ENCODE data around the gene TMBIM1. TPM values are rescaled to one million over a fixed set of nuclear protein-coding genes. Genes with fewer than 3 reads are reported as not detected.

TMBIM1 gene
- polyA plus RNA-seq, 6 donors from 2014 or later: 72.6 to 137 (median 108) TPM

GRCh38 chr2:218270721-218271486 lies 21.4 kb downstream of the TMBIM1 start:
- Mint-ChIP-seq H3K4me1 (peaks cover 65 to 79% (median 77%) of the 10 kb centered on the region in 3 donors), H3K36me3 (peaks cover 4 to 6% of the 10 kb centered on the region in 2 donors)

GRCh38 chr2:218269900-218270720 lies 22.2 kb downstream of the TMBIM1 start, which contains the start of the genes AAMP and PNKD:
Gene AAMP (minus strand): TSS chr2:218270137. CDS start chr2:218270086, 51 bp downstream.
Gene PNKD (plus strand): TSS chr2:218270519. CDS start chr2:218270536, 17 bp downstream.
- Mint-ChIP-seq H3K27ac (peak within 1 kb of the TSS; percentile 91 to 98 (median 96)), H3K36me3 (peaks cover 6 to 8% of the 10 kb centered on the region in 2 donors)

More at GRCh38 chr2:218270721-218271486, 21.4 kb downstream of the TMBIM1 start:
- Mint-ChIP-seq H3K27me3 (no peaks in the 10 kb centered on the region), H3K9me3 (no peaks in the 10 kb centered on the region), H3K27ac (peak overlapping the region in 4 of 6 donors; percentile 94 to 98 (median 96)), H3K4me3 (peak overlapping the region; percentile 90 to 99 (median 96))
- ATAC-seq (ENCODE audit: low read depth in 2 of 2) (no peak), DNase-seq (no peak)

DNA sequence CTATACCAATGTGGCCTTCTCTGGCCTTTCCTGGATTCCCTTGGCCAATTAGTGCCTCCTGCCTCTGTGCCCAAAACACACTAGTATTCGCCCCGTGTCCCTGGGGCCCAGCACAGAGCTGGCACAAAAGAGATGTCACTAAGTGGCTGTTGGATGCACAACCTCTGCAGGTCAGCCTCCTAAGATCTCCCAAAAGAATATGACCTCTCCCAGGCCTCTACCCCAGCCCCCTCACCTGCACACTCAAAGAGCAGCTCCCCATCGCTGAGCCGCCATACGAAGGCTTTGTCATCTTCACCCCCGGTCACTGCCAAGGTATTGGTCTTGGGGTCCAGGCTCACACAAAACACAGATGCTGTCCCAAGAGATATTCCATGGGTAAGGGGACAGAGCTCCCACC lies 25.0 kb downstream of the TMBIM1 start:
- Mint-ChIP-seq H3K27ac (peak overlapping the region in 3 of 6 donors; percentile 18 to 50 (median 33)), H3K9me3 (no peaks in the 10 kb centered on the region), H3K36me3 (peaks cover 6 to 8% of the 10 kb centered on the region in 2 donors), H3K4me1 (peaks cover 54 to 68% (median 61%) of the 10 kb centered on the region in 3 donors), H3K27me3 (no peaks in the 10 kb centered on the region), H3K4me3 (peak overlapping the region in 5 of 8 donors; percentile 7 to 99 (median 50))
- DNase-seq (no peak), ATAC-seq (ENCODE audit: low read depth in 2 of 2) (no peak)

More at GRCh38 chr2:218269900-218270720, 22.2 kb downstream of the TMBIM1 start, which contains the start of the genes AAMP and PNKD:
- Mint-ChIP-seq H3K27me3 (no peaks in the 10 kb centered on the region), H3K4me3 (peak within 1 kb of the TSS; percentile 90 to 99 (median 96)), H3K9me3 (no peaks in the 10 kb centered on the region), H3K4me1 (peaks cover 67 to 78% (median 75%) of the 10 kb centered on the region in 3 donors)
- peak; percentile 83 to 84 for ATAC-seq (ENCODE audit: low read depth in 2 of 2)
- peak; percentile 100 for DNase-seq

DNA sequence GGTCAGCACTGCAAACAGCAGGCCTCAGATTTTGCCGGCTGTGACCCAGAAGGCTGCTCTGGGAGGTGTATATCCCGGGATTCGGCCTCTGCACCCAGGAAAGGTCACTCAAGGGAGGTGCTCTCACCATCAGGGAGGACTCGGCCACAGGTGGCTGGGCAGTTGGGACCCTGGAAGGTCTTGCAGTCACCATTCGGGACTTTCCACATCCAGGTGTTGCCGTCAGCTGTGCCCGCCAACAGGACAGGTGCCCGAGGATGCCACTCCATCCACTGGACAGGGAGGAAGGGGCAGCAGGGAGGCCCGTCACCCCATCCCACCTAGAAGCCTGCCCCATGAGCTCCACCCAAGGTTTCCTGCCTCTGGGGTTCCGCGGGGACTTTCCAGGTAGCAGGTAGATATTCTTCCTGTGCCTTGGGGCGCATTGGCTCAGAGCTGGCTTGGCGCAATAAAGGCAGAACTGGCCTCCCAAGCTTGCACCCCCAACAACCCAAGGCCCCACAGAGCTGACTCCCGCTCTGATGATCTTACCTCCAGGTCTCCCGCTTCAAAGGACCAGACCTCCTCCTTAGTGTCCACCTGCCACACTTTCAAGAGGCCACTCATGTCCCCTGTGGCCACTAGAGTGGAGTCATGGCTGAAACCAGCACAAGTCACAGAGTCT lies 25.9 kb downstream of the TMBIM1 start:
- Mint-ChIP-seq H3K4me3 (peak overlapping the region in 2 of 8 donors; percentile 33 to 66), H3K36me3 (peaks cover 6 to 8% of the 10 kb centered on the region in 2 donors)

GRCh38 chr2:218265626-218266025 lies 26.7 kb downstream of the TMBIM1 start:
- DNase-seq: no peak
- Mint-ChIP-seq H3K4me3 (peak overlapping the region in 2 of 8 donors; percentile 56 to 66), H3K27ac (peak overlapping the region in 1 of 6 donors; percentile 47), H3K36me3 (peaks cover 6 to 8% of the 10 kb centered on the region in 2 donors), H3K9me3 (no peaks in the 10 kb centered on the region), H3K27me3 (no peaks in the 10 kb centered on the region), H3K4me1 (peaks cover 49 to 63% (median 59%) of the 10 kb centered on the region in 3 donors)
- no peak for ATAC-seq (ENCODE audit: low read depth in 2 of 2)

More for the DNA sequence above, 25.9 kb downstream of the TMBIM1 start:
- DNase-seq: no peak
- ATAC-seq (ENCODE audit: low read depth in 2 of 2): no peak
- no peaks in the 10 kb centered on the region for H3K9me3 Mint-ChIP-seq
- peaks cover 51 to 66% (median 61%) of the 10 kb centered on the region in 3 donors for H3K4me1 Mint-ChIP-seq
- H3K27me3 Mint-ChIP-seq: no peaks in the 10 kb centered on the region
- H3K27ac Mint-ChIP-seq: no peak overlapping the region

- DNase-seq: no peak
- H3K4me1 Mint-ChIP-seq: peaks cover 44 to 61% (median 58%) of the 10 kb centered on the region in 3 donors
- no peaks in the 10 kb centered on the region for H3K9me3 Mint-ChIP-seq
- H3K36me3 Mint-ChIP-seq: peaks cover 6 to 8% of the 10 kb centered on the region in 2 donors
- peak overlapping the region in 1 of 8 donors; percentile 66 for H3K4me3 Mint-ChIP-seq
- H3K27me3 Mint-ChIP-seq: no peaks in the 10 kb centered on the region
- no peak for ATAC-seq (ENCODE audit: low read depth in 2 of 2)
- peak overlapping the region in 2 of 6 donors; percentile 20 to 59 for H3K27ac Mint-ChIP-seq
Measured at GRCh38 chr2:218264773-218265561, 27.3 kb downstream of the TMBIM1 start.

- H3K27me3 Mint-ChIP-seq: no peaks in the 10 kb centered on the region
Measured at GRCh38 chr2:218263817-218264641, 28.3 kb downstream of the TMBIM1 start.

GRCh38 chr2:218262631-218263586 lies 29.4 kb downstream of the TMBIM1 start:
- Mint-ChIP-seq H3K27me3 (no peaks in the 10 kb centered on the region), H3K4me1 (peaks cover 50 to 63% (median 62%) of the 10 kb centered on the region in 3 donors), H3K27ac (peak overlapping the region in 1 of 6 donors; percentile 74), H3K9me3 (no peaks in the 10 kb centered on the region), H3K4me3 (peak overlapping the region in 1 of 8 donors; percentile 32), H3K36me3 (peaks cover 6 to 8% of the 10 kb centered on the region in 2 donors)
- DNase-seq (no peak), ATAC-seq (ENCODE audit: low read depth in 2 of 2) (no peak)

More at GRCh38 chr2:218263817-218264641, 28.3 kb downstream of the TMBIM1 start:
- Mint-ChIP-seq H3K36me3 (peaks cover 6 to 8% of the 10 kb centered on the region in 2 donors), H3K9me3 (no peaks in the 10 kb centered on the region), H3K4me1 (peaks cover 45 to 61% (median 59%) of the 10 kb centered on the region in 3 donors), H3K27ac (peak overlapping the region; percentile 13 to 80 (median 68)), H3K4me3 (peak overlapping the region in 2 of 8 donors; percentile 15 to 52)
- ATAC-seq (ENCODE audit: low read depth in 2 of 2) (peak in 1 of 2 donors; percentile 36), DNase-seq (no peak)

DNA sequence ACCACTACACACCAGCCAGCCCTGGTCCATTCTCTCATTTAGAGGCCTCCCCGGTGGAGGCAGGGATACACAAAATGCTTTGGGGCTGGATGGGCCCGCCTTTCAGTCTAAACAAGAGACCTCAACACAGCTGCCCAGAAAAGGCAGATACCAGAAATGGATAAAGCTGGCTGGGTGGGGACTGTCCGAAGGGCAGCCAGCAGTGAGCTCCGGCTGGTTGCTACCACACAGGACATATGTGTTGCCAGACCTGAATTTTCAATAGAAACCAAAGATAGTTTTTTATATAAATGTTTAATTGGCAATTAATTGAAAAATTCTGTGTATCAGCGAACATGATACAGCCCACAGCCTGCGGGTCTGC lies 30.1 kb downstream of the TMBIM1 start:
- peaks cover 2 to 8% of the 10 kb centered on the region in 2 donors for H3K36me3 Mint-ChIP-seq
- ATAC-seq (ENCODE audit: low read depth in 2 of 2): no peak
- H3K9me3 Mint-ChIP-seq: no peaks in the 10 kb centered on the region
- H3K4me1 Mint-ChIP-seq: peaks cover 51 to 64% (median 64%) of the 10 kb centered on the region in 3 donors
- H3K27ac Mint-ChIP-seq: peak overlapping the region in 1 of 6 donors; percentile 60
- DNase-seq: no peak
- peak overlapping the region in 1 of 8 donors; percentile 18 for H3K4me3 Mint-ChIP-seq
- H3K27me3 Mint-ChIP-seq: no peaks in the 10 kb centered on the region

DNA sequence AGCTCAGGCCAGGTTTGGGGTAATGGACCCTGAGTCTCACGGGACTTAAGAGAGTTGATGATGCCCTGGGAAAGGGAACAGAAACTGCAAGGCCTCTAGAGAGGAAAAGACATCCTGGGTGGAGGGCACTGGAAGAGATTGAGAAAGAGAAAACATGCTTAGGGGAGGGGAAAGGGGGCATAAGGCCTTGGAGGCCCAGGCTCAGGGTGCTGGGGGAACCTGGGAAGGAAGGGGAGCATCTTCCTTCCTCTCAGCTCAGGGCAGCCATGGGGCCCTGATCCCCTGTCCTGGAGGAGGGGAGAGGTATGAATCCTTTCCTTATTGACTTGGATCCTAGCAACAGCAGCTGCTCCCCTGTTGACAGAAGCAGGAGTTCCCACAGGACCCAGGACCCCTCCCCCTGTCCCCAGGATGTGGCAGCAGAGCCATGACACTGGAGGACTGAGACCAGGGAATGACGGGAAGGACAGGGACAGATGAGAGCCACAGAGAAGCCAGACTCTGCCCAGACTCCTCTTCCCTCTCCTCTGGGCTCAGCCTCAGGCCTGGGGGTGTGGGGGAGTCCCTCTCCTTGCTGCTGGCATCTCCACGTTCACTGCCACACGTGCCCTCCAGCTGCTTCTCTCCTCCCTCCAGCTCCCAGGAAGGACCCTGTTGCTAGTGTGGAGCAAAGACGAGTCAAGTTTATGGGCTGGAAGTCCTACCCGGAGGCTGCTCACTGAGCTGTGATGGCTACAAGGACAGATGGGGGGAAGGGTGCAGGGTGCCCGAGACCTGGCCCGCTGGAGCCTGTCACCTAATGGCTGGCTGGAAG lies 30.7 kb downstream of the TMBIM1 start:
- peak; percentile 24 for DNase-seq
- H3K9me3 Mint-ChIP-seq: no peaks in the 10 kb centered on the region
- peaks cover 0 to 8% of the 10 kb centered on the region in 2 donors for H3K36me3 Mint-ChIP-seq
- H3K27me3 Mint-ChIP-seq: no peaks in the 10 kb centered on the region
- peaks cover 45 to 64% (median 64%) of the 10 kb centered on the region in 3 donors for H3K4me1 Mint-ChIP-seq
- H3K27ac Mint-ChIP-seq: peak overlapping the region in 5 of 6 donors; percentile 69 to 93 (median 89)
- peak overlapping the region in 6 of 8 donors; percentile 2 to 88 (median 51) for H3K4me3 Mint-ChIP-seq
- ATAC-seq (ENCODE audit: low read depth in 2 of 2): no peak
